CD4-positive, CD25-positive, alpha-beta regulatory T cell (primary cell): Measurements from ENCODE around the gene GALNT2. TPM values are rescaled to one million over a fixed set of nuclear protein-coding genes. Genes with fewer than 3 reads are reported as not detected.

Source experiments
- ATAC-seq, 2 donors: fragments of 150-1000 bp; cut with Tn5 transposase; one replicate each; pipeline ENCODE4 v1.10.0; 2021; ENCODE audit warnings: low read depth in 2 of 2, moderate number of reproducible peaks in 2 of 2, moderate library complexity in 1 of 2
- DNase-seq, 3 donors: peaks; one replicate each; pipeline versions ENCODE4 v3.0.0 to v3.0.0-alpha.2; 2012 to 2022; ENCODE audit warnings: mixed read lengths in 1 of 3
- H3K27ac ChIP-seq: one replicate; pipeline ENCODE4 v1.7.0; 2013; ENCODE audit warnings: mild to moderate bottlenecking, low read length; ENCODE audit not compliant: insufficient read depth, poor library complexity, severe bottlenecking
- H3K27me3 ChIP-seq: one replicate; pipeline ENCODE4 v1.7.0; 2013; ENCODE audit warnings: low read length; ENCODE audit not compliant: control insufficient read depth, insufficient read depth
- H3K36me3 ChIP-seq: one replicate; pipeline ENCODE4 v1.7.0; 2013; ENCODE audit warnings: mild to moderate bottlenecking, low read length, moderate library complexity; ENCODE audit not compliant: control insufficient read depth, insufficient read depth
- H3K4me1 ChIP-seq: 2 replicates; pipeline ENCODE4 v1.7.0; 2013; ENCODE audit warnings: mild to moderate bottlenecking, low read length; ENCODE audit not compliant: insufficient read depth, control insufficient read depth, poor library complexity, severe bottlenecking
- H3K4me3 ChIP-seq: one replicate; pipeline ENCODE4 v1.7.0; 2013; ENCODE audit warnings: low read depth, mild to moderate bottlenecking, low read length, moderate library complexity
- H3K9me3 ChIP-seq, 2 experiments: 1 replicate in 1 of 2; 2 replicates in 1 of 2; pipeline ENCODE4 v1.7.0; 2013; ENCODE audit warnings: low read length in 2 of 2, mild to moderate bottlenecking in 1 of 2, moderate library complexity in 1 of 2; ENCODE audit not compliant: control insufficient read depth in 2 of 2
- H3K27ac Mint-ChIP-seq, 3 donors: one replicate each; pipeline ENCODE4 v1.8.0; 2020 to 2022; ENCODE audit warnings: mild to moderate bottlenecking in 3 of 3, mixed read lengths in 3 of 3, moderate library complexity in 2 of 3
- H3K27me3 Mint-ChIP-seq: one replicate; pipeline ENCODE4 v1.8.0; 2022; ENCODE audit warnings: mild to moderate bottlenecking, mixed read lengths
- H3K36me3 Mint-ChIP-seq: one replicate; pipeline ENCODE4 v1.8.0; 2020; ENCODE audit warnings: mixed read lengths
- H3K4me1 Mint-ChIP-seq, 4 donors: one replicate each; pipeline ENCODE4 v1.8.0; 2020 to 2022; ENCODE audit warnings: mixed read lengths in 4 of 4, mild to moderate bottlenecking in 1 of 4
- H3K4me3 Mint-ChIP-seq, 4 donors: one replicate each; pipeline ENCODE4 v1.8.0; 2020 to 2022; ENCODE audit warnings: mild to moderate bottlenecking in 4 of 4, mixed read lengths in 4 of 4, moderate library complexity in 3 of 4
- H3K9me3 Mint-ChIP-seq, 7 donors: one replicate each; pipeline ENCODE4 v1.8.0; 2020 to 2022; ENCODE audit warnings: mixed read lengths in 7 of 7, mild to moderate bottlenecking in 3 of 7, moderate library complexity in 2 of 7
- polyA plus RNA-seq, 4 donors: library from polyadenylated mRNA; unstranded; fragments of 300-500 nt; fragmentation: Illumina TruSeq; gene quantifications; one replicate each; pipeline ENCODE4 v1.2.3, GENCODE V29; 2021
- total RNA-seq: library from RNA; stranded (reverse); gene quantifications from one replicate; pipeline ENCODE4 v1.2.3, GENCODE V29; 2022

The GALNT2 gene
- total and polyA plus RNA-seq, 5 donors from 2014 or later: 10.9 to 15.8 (median 13.1) TPM

- no peak overlapping the region for H3K4me3 Mint-ChIP-seq
- H3K27me3 ChIP-seq: no peaks in the 10 kb centered on the region
- H3K36me3 ChIP-seq: no peaks in the 10 kb centered on the region
- ATAC-seq (no peak), DNase-seq (no peak)
- no peaks in the 10 kb centered on the region for H3K9me3 Mint-ChIP-seq
- no peak overlapping the region for H3K27ac ChIP-seq
- no peak overlapping the region for H3K4me3 ChIP-seq
- H3K36me3 Mint-ChIP-seq: peaks cover 19% of the 10 kb centered on the region
- no peaks in the 10 kb centered on the region for H3K4me1 ChIP-seq
- no peaks in the 10 kb centered on the region for H3K27me3 Mint-ChIP-seq
- peaks cover 4 to 21% (median 10%) of the 10 kb centered on the region in 4 donors for H3K4me1 Mint-ChIP-seq
- H3K9me3 ChIP-seq: no peaks in the 10 kb centered on the region
- H3K27ac Mint-ChIP-seq: no peak overlapping the region
These were observed 30.3 kb downstream of the GALNT2 start for GRCh38 chr1:230097370-230097769.

DNA sequence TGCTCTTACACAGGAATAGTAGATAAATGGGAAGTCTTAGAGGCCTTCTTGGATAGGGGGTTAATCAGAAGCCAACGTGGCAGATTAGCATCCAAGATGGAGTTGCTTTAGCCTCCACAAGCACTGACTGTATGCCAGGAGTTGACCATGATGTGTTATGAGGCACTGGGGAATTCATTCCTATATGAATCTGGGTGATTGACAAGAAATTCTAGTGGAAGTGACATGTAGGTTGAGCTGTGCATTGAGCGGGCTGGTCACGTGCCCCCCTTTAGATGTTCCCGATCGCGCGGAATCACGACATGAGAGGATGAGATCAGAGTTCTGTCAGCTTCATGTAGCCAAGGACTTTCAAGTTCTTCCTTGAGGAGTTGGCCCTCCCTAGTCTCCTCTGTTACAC, 31.7 kb downstream of the GALNT2 start:
- Histone ChIP-seq H3K27me3 (no peaks in the 10 kb centered on the region), H3K36me3 (no peaks in the 10 kb centered on the region), H3K4me1 (peaks cover 5% of the 10 kb centered on the region), H3K4me3 (no peak overlapping the region), H3K9me3 (no peaks in the 10 kb centered on the region), H3K27ac (no peak overlapping the region)
- ATAC-seq (no peak), DNase-seq (no peak)
- H3K27ac Mint-ChIP-seq: no peak overlapping the region
- peaks cover 4 to 34% (median 19%) of the 10 kb centered on the region in 4 donors for H3K4me1 Mint-ChIP-seq
- no peaks in the 10 kb centered on the region for H3K27me3 Mint-ChIP-seq
- H3K9me3 Mint-ChIP-seq: no peaks in the 10 kb centered on the region
- no peak overlapping the region for H3K4me3 Mint-ChIP-seq
- H3K36me3 Mint-ChIP-seq: peaks cover 19% of the 10 kb centered on the region

- peaks cover 19% of the 10 kb centered on the region for H3K36me3 Mint-ChIP-seq
- no peaks in the 10 kb centered on the region for H3K27me3 Mint-ChIP-seq
- ATAC-seq: no peak
- no peaks in the 10 kb centered on the region for H3K9me3 Mint-ChIP-seq
- Histone ChIP-seq H3K9me3 (no peaks in the 10 kb centered on the region), H3K27me3 (no peaks in the 10 kb centered on the region), H3K27ac (no peak overlapping the region), H3K4me1 (peaks cover 12% of the 10 kb centered on the region), H3K4me3 (no peak overlapping the region), H3K36me3 (no peaks in the 10 kb centered on the region)
- H3K27ac Mint-ChIP-seq: no peak overlapping the region
- DNase-seq: no peak
- H3K4me3 Mint-ChIP-seq: no peak overlapping the region
- peaks cover 6 to 42% (median 26%) of the 10 kb centered on the region in 4 donors for H3K4me1 Mint-ChIP-seq
These were observed 32.4 kb downstream of the GALNT2 start for GRCh38 chr1:230099465-230099864.

DNA sequence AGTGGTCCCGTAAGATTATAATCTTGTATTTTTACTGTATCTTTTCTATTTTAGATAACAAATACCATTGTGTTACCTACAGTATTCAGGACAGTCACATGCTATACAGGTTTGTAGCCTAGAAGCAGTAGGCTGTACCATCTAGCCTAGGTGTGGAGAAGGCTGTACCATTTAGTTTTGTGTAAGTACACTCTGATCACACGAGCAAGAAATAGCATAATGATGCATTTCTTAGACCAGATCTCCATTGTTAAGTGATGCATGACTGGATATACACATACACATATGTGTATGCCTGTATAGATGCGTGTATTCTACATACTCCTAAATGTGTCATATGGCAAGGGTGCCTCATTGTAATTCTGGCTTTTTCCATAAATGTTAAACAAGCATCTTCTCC, 33.9 kb downstream of the GALNT2 start:
- DNase-seq (no peak), ATAC-seq (no peak)
- Histone ChIP-seq H3K9me3 (no peaks in the 10 kb centered on the region), H3K36me3 (no peaks in the 10 kb centered on the region), H3K27ac (no peak overlapping the region), H3K4me3 (no peak overlapping the region), H3K4me1 (peaks cover 25% of the 10 kb centered on the region), H3K27me3 (no peaks in the 10 kb centered on the region)
- H3K27ac Mint-ChIP-seq: no peak overlapping the region
- H3K9me3 Mint-ChIP-seq: no peaks in the 10 kb centered on the region
- peaks cover 19% of the 10 kb centered on the region for H3K36me3 Mint-ChIP-seq
- H3K4me3 Mint-ChIP-seq: no peak overlapping the region
- no peaks in the 10 kb centered on the region for H3K27me3 Mint-ChIP-seq
- H3K4me1 Mint-ChIP-seq: peaks cover 10 to 56% (median 37%) of the 10 kb centered on the region in 4 donors

- peaks cover 15% of the 10 kb centered on the region for H3K36me3 Mint-ChIP-seq
- H3K4me3 Mint-ChIP-seq: no peak overlapping the region
- peak overlapping the region in 1 of 3 donors; percentile 23 for H3K27ac Mint-ChIP-seq
- no peak for DNase-seq
- H3K27me3 Mint-ChIP-seq: no peaks in the 10 kb centered on the region
- Histone ChIP-seq H3K9me3 (no peaks in the 10 kb centered on the region), H3K4me1 (peaks cover 25% of the 10 kb centered on the region), H3K27me3 (no peaks in the 10 kb centered on the region), H3K27ac (no peak overlapping the region), H3K36me3 (no peaks in the 10 kb centered on the region), H3K4me3 (no peak overlapping the region)
- no peak for ATAC-seq
- H3K9me3 Mint-ChIP-seq: no peaks in the 10 kb centered on the region
- H3K4me1 Mint-ChIP-seq: peaks cover 10 to 57% (median 38%) of the 10 kb centered on the region in 4 donors
These were observed 34.5 kb downstream of the GALNT2 start for GRCh38 chr1:230101556-230101955.

- Histone ChIP-seq H3K9me3 (no peaks in the 10 kb centered on the region), H3K27me3 (no peaks in the 10 kb centered on the region), H3K36me3 (no peaks in the 10 kb centered on the region), H3K4me3 (no peak overlapping the region), H3K27ac (no peak overlapping the region), H3K4me1 (peaks cover 25% of the 10 kb centered on the region)
- H3K4me1 Mint-ChIP-seq: peaks cover 10 to 61% (median 39%) of the 10 kb centered on the region in 4 donors
- no peak overlapping the region for H3K27ac Mint-ChIP-seq
- no peaks in the 10 kb centered on the region for H3K27me3 Mint-ChIP-seq
- DNase-seq (no peak), ATAC-seq (no peak)
- no peak overlapping the region for H3K4me3 Mint-ChIP-seq
- H3K36me3 Mint-ChIP-seq: peaks cover 15% of the 10 kb centered on the region
- no peaks in the 10 kb centered on the region for H3K9me3 Mint-ChIP-seq
These were observed 35.0 kb downstream of the GALNT2 start for GRCh38 chr1:230102046-230102445.

GRCh38 chr1:230102472-230102871, 35.4 kb downstream of the GALNT2 start:
- H3K27ac Mint-ChIP-seq: no peak overlapping the region
- Histone ChIP-seq H3K4me1 (peaks cover 25% of the 10 kb centered on the region), H3K36me3 (no peaks in the 10 kb centered on the region), H3K9me3 (no peaks in the 10 kb centered on the region), H3K4me3 (no peak overlapping the region), H3K27ac (no peak overlapping the region), H3K27me3 (no peaks in the 10 kb centered on the region)
- ATAC-seq: no peak
- no peaks in the 10 kb centered on the region for H3K27me3 Mint-ChIP-seq
- H3K4me3 Mint-ChIP-seq: peak overlapping the region in 1 of 4 donors; percentile 6
- DNase-seq: no peak
- H3K4me1 Mint-ChIP-seq: peaks cover 10 to 64% (median 35%) of the 10 kb centered on the region in 4 donors
- H3K9me3 Mint-ChIP-seq: no peaks in the 10 kb centered on the region
- H3K36me3 Mint-ChIP-seq: peaks cover 11% of the 10 kb centered on the region

- Histone ChIP-seq H3K36me3 (no peaks in the 10 kb centered on the region), H3K27me3 (no peaks in the 10 kb centered on the region), H3K9me3 (no peaks in the 10 kb centered on the region), H3K4me1 (peaks cover 25% of the 10 kb centered on the region), H3K4me3 (no peak overlapping the region), H3K27ac (no peak overlapping the region)
- H3K4me1 Mint-ChIP-seq: peaks cover 10 to 72% (median 39%) of the 10 kb centered on the region in 4 donors
- H3K27me3 Mint-ChIP-seq: no peaks in the 10 kb centered on the region
- peak in 1 of 3 donors; percentile 40 for DNase-seq
- peak overlapping the region in 1 of 4 donors; percentile 48 for H3K4me3 Mint-ChIP-seq
- H3K27ac Mint-ChIP-seq: peak overlapping the region; percentile 10 to 86 (median 81)
- no peaks in the 10 kb centered on the region for H3K9me3 Mint-ChIP-seq
- no peak for ATAC-seq
- peaks cover 6% of the 10 kb centered on the region for H3K36me3 Mint-ChIP-seq
These were observed 36.5 kb downstream of the GALNT2 start for GRCh38 chr1:230103306-230104173.
